Measurements from ENCODE around the gene KIF23. TPM values are rescaled to one million over a fixed set of nuclear protein-coding genes. Genes with fewer than 3 reads are reported as not detected.

The KIF23 gene
- polyA plus RNA-seq, 1 of the 3 experiments (the other 2 are of a cell fraction): 25.8 TPM

- no peak for DNase-seq
- POLR2A ChIA-PET: interaction anchor here (1.2 kb wide), 1 partner anchor 18 kb away, joined by 3 read pairs; no protein-coding TSS in a partner anchor
Observed at GRCh38 chr15:69434238-69434637, 20.1 kb downstream of the KIF23 start.

DNA sequence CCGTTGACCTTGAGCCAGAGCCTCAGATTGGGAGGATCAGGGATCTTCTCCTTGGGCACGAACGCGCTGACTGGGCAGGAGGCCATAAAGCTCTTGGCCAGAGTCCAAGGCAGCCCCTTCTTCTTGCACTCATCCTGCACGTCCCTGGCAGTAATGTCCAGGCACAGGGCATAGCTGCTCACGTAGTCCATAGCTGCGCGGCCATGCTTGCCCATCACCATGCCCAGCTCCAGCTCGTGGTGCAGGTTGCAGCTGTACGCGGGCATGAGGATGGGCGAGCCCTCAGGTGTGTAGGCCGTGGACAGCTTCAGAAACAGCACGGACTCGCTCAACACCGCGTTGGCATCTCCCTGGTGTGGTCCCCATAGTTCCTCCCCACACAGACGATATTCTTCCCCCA, 20.5 kb downstream of the KIF23 start:
- Histone ChIP-seq H3K9me3 (no peaks in the 10 kb centered on the region), H3K4me2 (no peak overlapping the region), H3K4me3 (ENCODE audit: low read depth in 2 of 2, low read length in 1 of 2) (no peak overlapping the region), H3F3A (replicated peaks; ENCODE audit: insufficient read depth) (no peaks in the 10 kb centered on the region), H3K9me2 (no peaks in the 10 kb centered on the region), H2AFZ (ENCODE audit: low read depth) (no peak overlapping the region), H3K36me3 (replicated peaks in 1 of 2; ENCODE audit: control insufficient read depth in 1 of 2, insufficient read depth in 2 of 2, low read length in 1 of 2) (peaks cover 47 to 48% of the 10 kb centered on the region in 2 experiments), H3K79me2 (ENCODE audit: insufficient read depth) (peaks cover 38% of the 10 kb centered on the region), H3K9ac (no peak overlapping the region), H3K27me3 (ENCODE audit: insufficient read depth) (no peaks in the 10 kb centered on the region), H4K20me1 (ENCODE audit: insufficient read depth) (no peaks in the 10 kb centered on the region), H3K27ac (ENCODE audit: low read depth in 2 of 2, low read length in 1 of 2) (no peak overlapping the region), H3K4me1 (ENCODE audit: control insufficient read depth in 1 of 2, insufficient read depth in 2 of 2, low read depth in 1 of 2, low read length in 1 of 2) (no peaks in the 10 kb centered on the region)
- DNase-seq: no peak
- CTCF ChIA-PET: no interaction called here
- POLR2A ChIA-PET: interaction anchor here (1.2 kb wide), 1 partner anchor 17 kb away, joined by 3 read pairs; no protein-coding TSS in a partner anchor
- WGBS (ENCODE audit: low lambda C conversion rate): 93% methylated on average over 12 of the region's 18 CpGs
- no peak for TF ChIP-seq EZH2phosphoT487 (IDR thresholded peaks at IDR 0.05; ENCODE audit: borderline replicate concordance, low read depth)
- no peak for TF ChIP-seq CHD2 (IDR thresholded peaks at IDR 0.05; ENCODE audit: low read length, partially characterized antibody)
- TF ChIP-seq FOXM1 (IDR thresholded peaks at IDR 0.05; ENCODE audit: low read depth): no peak
- no peak for TF ChIP-seq RCOR1 (IDR thresholded peaks at IDR 0.05; ENCODE audit: low read length)
- TF ChIP-seq REST (IDR thresholded peaks at IDR 0.05; ENCODE audit: low read depth, low read length): no peak

More at GRCh38 chr15:69434238-69434637, 20.1 kb downstream of the KIF23 start:
- CTCF ChIA-PET: no interaction called here
- H3K4me3 ChIP-seq (ENCODE audit: low read depth in 2 of 2, low read length in 1 of 2): no peak overlapping the region
- no peaks in the 10 kb centered on the region for H3K4me1 ChIP-seq (ENCODE audit: control insufficient read depth in 1 of 2, insufficient read depth in 2 of 2, low read depth in 1 of 2, low read length in 1 of 2)
- peaks cover 42 to 48% of the 10 kb centered on the region in 2 experiments for H3K36me3 ChIP-seq (replicated peaks in 1 of 2; ENCODE audit: control insufficient read depth in 1 of 2, insufficient read depth in 2 of 2, low read length in 1 of 2)
- H3K9me2 ChIP-seq: no peaks in the 10 kb centered on the region
- TF ChIP-seq JUND (IDR thresholded peaks at IDR 0.05) (no peak), SIN3A (IDR thresholded peaks at IDR 0.05; ENCODE audit: borderline replicate concordance, low read depth, low read length) (no peak), EP300 (IDR thresholded peaks at IDR 0.05; ENCODE audit: borderline replicate concordance in 1 of 2, low read depth in 1 of 2, low read length in 1 of 2) (no peak), TAF1 (IDR thresholded peaks at IDR 0.05; ENCODE audit: borderline replicate concordance, low read depth, low read length) (no peak), YY1 (IDR thresholded peaks at IDR 0.05; ENCODE audit: low read depth) (no peak)
- WGBS (ENCODE audit: low lambda C conversion rate): 86% methylated on average over 5 of the region's 5 CpGs
- H3K27ac ChIP-seq (ENCODE audit: low read depth in 2 of 2, low read length in 1 of 2): no peak overlapping the region
- H3K9me3 ChIP-seq: no peaks in the 10 kb centered on the region
- no peak overlapping the region for H2AFZ ChIP-seq (ENCODE audit: low read depth)
- H4K20me1 ChIP-seq (ENCODE audit: insufficient read depth): no peaks in the 10 kb centered on the region
- H3K4me2 ChIP-seq: no peak overlapping the region
- no peaks in the 10 kb centered on the region for H3K27me3 ChIP-seq (ENCODE audit: insufficient read depth)
- H3F3A ChIP-seq (replicated peaks; ENCODE audit: insufficient read depth): no peaks in the 10 kb centered on the region
- no peak overlapping the region for H3K9ac ChIP-seq
- H3K79me2 ChIP-seq (ENCODE audit: insufficient read depth): peaks cover 41% of the 10 kb centered on the region
